HG03097 (cell line): Measurements from ENCODE around the gene OPCML.

Experiments
- ATAC-seq: cut with Tn5 transposase; IDR thresholded peaks from one replicate; pipeline ENCODE4 v1.9.1; 2021; ENCODE audit not compliant: unreplicated experiment, low FRiP score

The OPCML gene

DNA sequence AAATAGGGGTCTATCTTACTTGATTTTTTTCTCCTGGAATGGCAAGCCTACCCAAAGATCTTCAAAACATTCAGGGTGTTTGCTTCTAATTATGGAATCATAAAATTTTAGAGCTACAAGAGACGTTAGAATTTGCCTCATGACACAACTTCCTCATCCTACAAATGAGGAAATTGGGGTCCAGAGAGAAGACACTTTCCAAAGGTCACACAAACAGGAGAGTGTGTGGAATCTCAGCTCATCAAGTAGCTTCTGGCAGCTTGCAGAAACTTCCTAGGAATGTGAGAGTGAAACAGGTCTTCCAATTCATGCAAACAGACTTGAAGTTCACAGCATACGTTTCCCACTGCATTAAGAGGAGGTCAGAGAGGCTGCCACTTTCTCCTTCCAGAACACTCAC lies 976.0 kb downstream of the OPCML start:
- no peak for ATAC-seq

DNA sequence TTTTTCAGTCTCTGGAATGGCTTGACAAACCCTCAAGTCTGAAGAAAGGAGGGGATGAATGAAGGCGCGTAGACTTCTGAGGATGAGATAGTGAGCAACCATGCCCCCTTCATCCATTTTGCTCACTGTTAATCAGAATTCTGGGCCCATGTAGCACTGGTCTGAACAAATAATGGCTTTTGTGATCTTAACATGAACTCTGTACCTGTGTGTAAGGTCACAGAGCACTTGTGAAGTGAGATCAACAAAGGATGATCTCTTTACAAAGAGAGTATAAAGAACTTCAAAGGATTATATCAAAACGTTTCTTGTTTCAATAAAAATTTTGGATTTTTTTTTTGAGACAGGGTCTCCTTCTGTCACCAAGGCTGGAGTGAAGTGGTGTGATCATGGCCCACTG lies 976.7 kb downstream of the OPCML start:
- ATAC-seq: no peak

DNA sequence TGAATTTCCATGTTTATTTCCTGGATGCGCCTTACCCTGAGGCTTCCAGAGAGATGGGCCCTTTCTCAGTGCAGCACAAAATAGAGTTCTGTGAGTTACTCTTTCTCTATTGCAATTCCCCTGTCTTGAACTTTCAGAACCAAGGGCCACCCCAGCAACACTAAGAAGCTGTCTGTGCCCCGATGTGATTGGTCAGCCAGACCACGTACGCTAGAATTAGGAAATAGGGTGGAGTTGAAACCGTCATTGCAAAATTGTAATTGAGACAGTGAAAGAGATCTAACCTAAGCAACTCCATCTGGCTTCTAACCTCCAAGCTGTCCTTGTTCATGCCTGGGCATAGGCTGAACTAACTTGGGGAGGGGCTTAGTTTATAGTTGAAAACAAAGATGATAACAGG lies 981.3 kb downstream of the OPCML start:
- no peak for ATAC-seq

- ATAC-seq: no peak
Measured at GRCh38 chr11:132549561-132549960, 982.7 kb downstream of the OPCML start.

- no peak for ATAC-seq
Measured at GRCh38 chr11:132549001-132549400, 983.3 kb downstream of the OPCML start.

DNA sequence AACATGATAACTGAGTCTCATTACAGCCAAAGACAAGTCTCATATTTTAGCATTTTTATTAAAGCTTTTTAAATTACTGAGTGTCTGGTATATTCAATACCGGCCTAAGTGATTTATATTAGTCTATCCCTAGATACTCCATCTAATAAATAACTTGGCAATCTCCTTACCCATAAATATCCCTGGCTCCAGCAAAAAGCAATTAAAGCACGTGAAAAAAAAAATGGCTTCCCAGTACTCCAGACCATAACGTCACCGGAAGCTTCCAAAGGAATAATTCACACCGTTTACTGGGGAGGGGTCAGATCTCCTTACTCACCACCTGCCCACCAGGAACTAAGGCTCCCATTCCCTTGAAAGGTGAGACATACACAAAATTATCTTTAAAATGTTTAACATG lies 988.3 kb downstream of the OPCML start:
- no peak for ATAC-seq

GRCh38 chr11:132541794-132542193 lies 990.5 kb downstream of the OPCML start:
- no peak for ATAC-seq

DNA sequence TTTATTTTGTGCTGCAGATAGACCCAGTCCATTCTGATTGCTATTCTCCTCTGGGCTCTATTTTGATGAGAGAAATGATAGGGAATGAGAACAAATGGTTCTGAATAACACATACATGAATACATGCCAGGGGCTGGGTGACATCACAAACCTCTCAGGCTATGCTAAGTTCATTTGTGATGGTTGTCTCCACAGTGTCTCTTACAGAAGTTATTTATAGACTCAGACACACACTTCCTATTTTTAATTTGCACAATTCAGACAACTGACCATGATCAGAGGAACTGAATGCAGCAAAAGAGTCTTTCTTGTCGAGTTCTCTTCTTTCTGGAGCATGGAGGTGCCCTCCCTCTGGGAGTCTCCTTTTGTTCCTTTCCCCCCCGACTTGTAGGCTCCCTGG lies 991.7 kb downstream of the OPCML start:
- no peak for ATAC-seq

DNA sequence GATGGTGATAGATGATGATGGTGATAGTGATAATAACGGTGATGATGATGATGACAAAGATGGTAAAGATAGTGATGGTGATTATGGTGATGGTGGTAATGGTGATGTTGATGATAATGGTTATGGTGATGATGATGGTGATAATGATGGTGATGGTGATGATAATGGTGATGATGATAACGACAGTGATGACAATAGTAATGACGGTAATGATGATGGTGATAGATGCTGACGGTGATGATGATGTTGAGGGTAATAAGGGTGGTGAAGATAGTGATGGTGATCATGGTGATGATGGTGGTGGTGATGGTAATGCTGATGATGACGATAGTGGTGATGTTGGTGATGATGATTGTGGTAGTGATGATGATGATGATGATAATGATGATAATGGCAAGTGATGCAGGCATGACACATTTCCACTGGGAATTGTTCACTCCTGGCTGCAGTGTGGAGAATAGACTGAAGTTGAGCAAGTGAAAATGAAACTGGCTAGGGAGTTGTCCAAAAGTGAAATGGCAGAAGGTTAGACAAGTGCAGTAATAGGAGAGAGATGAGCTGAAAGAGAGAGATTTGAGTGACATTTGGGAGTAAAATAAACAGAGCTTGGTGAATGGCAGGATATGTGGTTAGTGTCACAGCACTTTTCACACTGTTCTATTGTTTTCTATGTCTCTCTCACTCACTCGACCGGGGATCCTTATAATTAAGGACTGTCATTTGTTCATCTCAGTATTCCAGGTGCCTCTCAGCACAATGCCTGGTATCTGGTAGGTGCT lies 992.5 kb downstream of the OPCML start:
- no peak for ATAC-seq

GRCh38 chr11:132538642-132539041 lies 993.7 kb downstream of the OPCML start:
- no peak for ATAC-seq

- ATAC-seq: no peak
Measured at GRCh38 chr11:132535830-132536229, 996.5 kb downstream of the OPCML start.

DNA sequence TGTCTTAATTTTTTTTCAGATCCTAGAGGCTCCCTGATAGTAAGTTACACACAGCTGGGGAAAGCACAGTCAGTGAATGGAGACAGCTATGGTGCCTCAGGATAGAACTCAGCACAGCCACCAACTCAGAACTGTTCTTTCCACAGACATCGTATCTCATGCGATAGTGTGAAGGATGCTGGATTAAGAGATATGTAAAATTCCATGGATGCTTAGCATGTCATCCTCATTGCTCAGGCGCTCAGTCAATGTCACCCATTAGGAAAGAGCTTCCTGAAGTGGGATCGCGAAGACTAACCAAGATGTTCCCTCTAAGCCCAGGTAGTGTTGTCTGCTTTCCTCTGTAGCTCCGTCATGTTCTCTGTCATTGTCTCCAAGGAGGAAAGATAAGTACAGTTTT lies 1000.4 kb downstream of the OPCML start:
- no peak for ATAC-seq

- no peak for ATAC-seq
Measured at GRCh38 chr11:132528181-132528580, 1004.1 kb downstream of the OPCML start.

DNA sequence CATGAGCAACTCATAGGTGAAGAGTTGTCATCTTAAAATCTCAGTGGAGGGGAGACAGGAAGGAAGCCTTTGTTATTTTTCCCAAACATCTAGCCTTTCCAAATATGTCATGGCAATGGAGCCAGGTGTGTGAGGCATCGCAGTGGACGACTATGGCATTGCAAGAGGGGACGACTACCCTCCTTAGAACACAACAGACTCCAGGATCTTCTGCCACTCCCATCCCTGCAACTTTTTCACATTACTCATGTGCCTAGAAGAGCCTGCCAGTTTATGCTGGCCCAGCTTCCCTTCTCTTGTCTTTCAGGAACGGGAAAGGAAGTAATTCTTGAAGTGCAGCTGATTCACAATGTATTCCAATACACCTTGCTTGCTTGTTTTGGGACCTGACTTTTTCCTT lies 1008.4 kb downstream of the OPCML start:
- ATAC-seq: no peak

DNA sequence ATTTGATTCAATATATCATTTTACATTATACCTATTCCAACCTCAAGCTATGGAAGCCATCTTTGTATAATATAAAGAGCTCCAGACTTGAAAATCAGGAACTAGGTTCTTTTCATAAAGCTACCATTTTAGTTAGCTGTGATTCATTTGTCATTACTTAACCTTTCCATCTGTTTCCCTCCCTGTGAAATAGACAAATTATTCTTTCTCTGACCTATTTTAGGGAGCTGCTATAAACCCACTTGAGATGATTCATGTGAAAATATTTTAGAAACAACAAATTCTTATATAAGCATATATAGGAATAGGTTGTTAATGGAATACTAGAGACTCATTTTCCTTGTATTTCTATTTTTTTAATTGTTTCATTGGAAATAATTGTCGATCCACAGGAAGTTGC lies 1012.1 kb downstream of the OPCML start:
- ATAC-seq: no peak

- ATAC-seq: no peak
Measured at GRCh38 chr11:132519241-132519815, 1013.0 kb downstream of the OPCML start.

GRCh38 chr11:132504501-132505041 lies 1027.7 kb downstream of the OPCML start:
- no peak for ATAC-seq

DNA sequence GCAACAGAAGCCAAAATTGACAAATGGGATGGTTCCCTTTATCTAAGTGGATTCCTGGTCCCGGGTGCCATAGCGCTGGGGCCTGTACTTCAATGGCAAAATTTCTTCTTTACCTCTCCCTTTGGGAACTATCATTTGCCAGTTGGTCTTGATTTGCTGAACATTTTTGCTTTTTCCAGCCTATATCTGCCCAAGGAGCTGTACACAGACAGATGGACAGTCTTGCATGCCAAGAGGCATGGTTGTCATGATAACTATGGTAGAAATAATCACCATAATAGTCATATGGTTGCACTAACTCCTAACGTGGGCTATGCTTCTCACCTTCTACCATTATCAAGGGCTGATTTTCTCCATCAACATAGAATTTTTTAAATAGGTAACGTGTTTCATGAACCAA lies 1030.9 kb downstream of the OPCML start:
- no peak for ATAC-seq

DNA sequence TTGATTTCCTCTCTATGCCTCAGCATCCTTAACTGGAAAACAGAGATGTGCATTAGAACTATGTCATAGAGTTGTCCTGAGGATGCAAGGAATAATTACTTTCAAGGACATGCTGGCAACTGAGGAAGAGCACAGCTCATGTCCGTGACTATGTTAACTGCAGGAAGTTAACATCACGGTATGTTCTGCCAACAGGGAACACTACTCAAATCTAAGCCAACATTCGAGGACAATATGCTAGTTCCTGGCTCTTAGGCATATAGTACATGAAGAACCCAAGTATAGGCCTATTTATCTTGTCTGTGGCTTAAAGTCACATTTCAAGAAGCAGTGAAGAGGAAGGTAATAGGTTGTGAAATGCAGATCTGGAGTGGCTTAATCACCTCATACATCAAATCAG lies 1032.6 kb downstream of the OPCML start:
- ATAC-seq: no peak

- no peak for ATAC-seq
Measured at GRCh38 chr11:132496341-132496740, 1036.0 kb downstream of the OPCML start.

GRCh38 chr11:132493801-132494200 lies 1038.5 kb downstream of the OPCML start:
- ATAC-seq: no peak

- no peak for ATAC-seq
Measured at GRCh38 chr11:132490978-132491377, 1041.3 kb downstream of the OPCML start.
